Right forelimb (tissue), 1 donor: ENCODE results near the gene LEMD3.
"Not testable (repeated sequence)": the region's sequence is repeated elsewhere in the genome, so short reads cannot be mapped to it uniquely, and the experiment has no call there.

Experiments used
- DNase-seq: peaks from one replicate; pipeline ENCODE4 v3.0.0-alpha.2; 2018

Gene LEMD3

GRCh38 chr12:65279369-65280112, 110.2 kb downstream of the LEMD3 start:
- no peak for DNase-seq

- DNase-seq, result no peak
Observed at GRCh38 chr12:65280306-65280705, 110.9 kb downstream of the LEMD3 start.

GRCh38 chr12:65282840-65283239, 113.5 kb downstream of the LEMD3 start:
- DNase-seq, result no peak

GRCh38 chr12:65285532-65285931, 116.1 kb downstream of the LEMD3 start:
- DNase-seq, result not testable (repeated sequence)

- no peak for DNase-seq
Observed at GRCh38 chr12:65287426-65287825, 118.0 kb downstream of the LEMD3 start.

- DNase-seq, result no peak
Observed at GRCh38 chr12:65292241-65292640, 122.9 kb downstream of the LEMD3 start.

- DNase-seq, result no peak
Observed at GRCh38 chr12:65293735-65294134, 124.4 kb downstream of the LEMD3 start.

GRCh38 chr12:65294641-65295262, 125.4 kb downstream of the LEMD3 start:
- no peak for DNase-seq

- DNase-seq, result no peak
Observed at GRCh38 chr12:65296508-65297265, 127.3 kb downstream of the LEMD3 start.
